LNCaP clone FGC (cell line): ENCODE data around the gene ASTN2.

Source experiments
- DNase-seq: peaks from one replicate; pipeline ENCODE4 v3.0.0-alpha.2; 2011; ENCODE audit warnings: low read depth
- H3K4me3 ChIP-seq: 2 replicates; pipeline ENCODE4 v1.5.1; 2011; ENCODE audit warnings: mild to moderate bottlenecking, low read depth, low read length, control low read depth
- CTCF ChIP-seq: IDR thresholded peaks from 2 replicates; pipeline ENCODE4 v1.5.1; 2012; ENCODE audit warnings: mild to moderate bottlenecking; ENCODE audit not compliant: control insufficient read depth, insufficient read depth; ENCODE audit errors: extremely low read depth

Gene ASTN2

DNA sequence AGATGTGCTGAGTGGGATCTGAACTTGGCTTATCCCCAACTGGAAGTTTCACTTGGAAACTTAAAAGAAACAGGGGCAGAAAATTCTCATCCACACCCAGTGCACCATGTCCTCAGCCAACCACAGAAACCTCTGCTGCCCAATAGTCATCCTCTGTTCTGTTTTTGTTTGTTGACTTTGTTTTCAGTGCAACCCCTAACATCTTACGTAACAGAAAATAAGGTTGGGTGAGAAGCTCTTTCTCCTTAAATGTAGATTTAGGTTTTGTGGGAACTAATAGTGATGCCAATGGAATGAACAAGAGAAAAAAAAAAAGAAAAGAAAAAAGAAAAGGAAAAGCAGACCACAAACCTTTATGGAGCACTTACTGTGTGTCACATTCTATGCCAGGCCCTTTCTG, 998.4 kb downstream of the ASTN2 start:
- no peak overlapping the region for H3K4me3 ChIP-seq
- no peak for DNase-seq
- TF ChIP-seq CTCF, result no peak

DNA sequence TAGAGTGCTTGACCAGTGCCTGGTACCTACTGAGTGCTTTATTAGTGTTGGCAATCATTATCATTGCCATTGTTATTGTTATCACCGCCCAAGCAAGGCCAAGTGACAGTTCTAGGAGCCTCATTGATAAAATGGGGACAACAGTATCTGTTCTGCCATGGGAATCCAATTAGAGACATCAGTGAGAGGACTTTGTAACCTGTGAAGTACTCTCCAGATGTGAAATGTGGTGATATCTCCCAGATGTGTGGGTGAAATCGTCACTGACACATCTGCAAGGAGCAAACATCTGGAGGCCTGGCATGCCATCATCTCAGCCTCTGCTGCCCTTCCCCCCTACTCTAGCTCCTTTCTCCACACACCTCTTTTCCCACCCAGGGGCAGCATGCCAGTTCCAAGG, 1000.5 kb downstream of the ASTN2 start:
- no peak for TF ChIP-seq CTCF
- DNase-seq, result no peak
- H3K4me3 ChIP-seq, result no peak overlapping the region

DNA sequence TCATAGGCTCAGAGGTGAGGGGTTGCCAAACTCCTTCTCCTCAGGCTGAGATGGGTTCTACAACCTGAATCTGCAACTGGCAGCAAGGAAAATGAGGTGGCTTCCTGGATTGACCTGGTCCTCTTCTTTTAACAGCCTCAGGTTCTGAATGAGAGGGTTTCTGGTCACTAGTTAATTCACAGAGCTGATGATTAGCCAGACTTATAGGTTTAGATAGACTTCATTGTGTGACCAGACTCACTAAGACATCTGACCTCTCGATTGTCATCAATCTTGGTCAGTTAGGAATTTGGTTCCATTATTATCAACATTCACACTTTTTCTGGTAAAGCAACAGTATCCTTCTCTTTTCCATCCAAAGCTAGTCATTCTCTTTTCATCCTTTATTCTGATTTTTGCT, 1003.4 kb downstream of the ASTN2 start:
- no peak overlapping the region for H3K4me3 ChIP-seq
- DNase-seq, result no peak
- no peak for TF ChIP-seq CTCF

GRCh38 chr9:116409638-116410037, 1005.2 kb downstream of the ASTN2 start:
- no peak overlapping the region for H3K4me3 ChIP-seq
- DNase-seq, result no peak
- TF ChIP-seq CTCF, result no peak

- no peak for TF ChIP-seq CTCF
- H3K4me3 ChIP-seq, result no peak overlapping the region
- no peak for DNase-seq
These were observed 1005.7 kb downstream of the ASTN2 start for GRCh38 chr9:116409129-116409528.

DNA sequence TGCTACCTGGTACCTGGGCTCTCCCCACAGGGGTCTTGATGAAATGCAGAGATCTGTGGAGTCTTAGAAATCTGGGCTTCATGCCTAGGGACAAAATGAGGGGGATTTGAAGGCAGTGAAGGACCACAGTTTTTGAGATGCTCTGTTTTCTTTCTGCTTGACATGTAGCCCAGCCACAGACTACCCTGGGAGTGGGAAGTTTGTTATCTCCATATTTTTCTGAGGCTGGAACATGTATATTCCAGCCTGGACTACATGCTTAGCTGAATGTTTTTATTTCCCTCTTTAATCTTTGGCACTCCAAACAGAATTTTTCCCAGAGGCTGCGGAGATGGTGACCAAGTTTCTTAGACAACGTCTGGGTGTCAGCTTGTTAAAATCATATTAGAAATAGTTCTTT, 1008.4 kb downstream of the ASTN2 start:
- DNase-seq, result no peak
- TF ChIP-seq CTCF, result no peak
- no peak overlapping the region for H3K4me3 ChIP-seq

- no peak for TF ChIP-seq CTCF
- DNase-seq, result no peak
- H3K4me3 ChIP-seq, result no peak overlapping the region
These were observed 1009.5 kb downstream of the ASTN2 start for GRCh38 chr9:116405321-116405720.
